ENCODE results near the gene ABLIM1.

DNA sequence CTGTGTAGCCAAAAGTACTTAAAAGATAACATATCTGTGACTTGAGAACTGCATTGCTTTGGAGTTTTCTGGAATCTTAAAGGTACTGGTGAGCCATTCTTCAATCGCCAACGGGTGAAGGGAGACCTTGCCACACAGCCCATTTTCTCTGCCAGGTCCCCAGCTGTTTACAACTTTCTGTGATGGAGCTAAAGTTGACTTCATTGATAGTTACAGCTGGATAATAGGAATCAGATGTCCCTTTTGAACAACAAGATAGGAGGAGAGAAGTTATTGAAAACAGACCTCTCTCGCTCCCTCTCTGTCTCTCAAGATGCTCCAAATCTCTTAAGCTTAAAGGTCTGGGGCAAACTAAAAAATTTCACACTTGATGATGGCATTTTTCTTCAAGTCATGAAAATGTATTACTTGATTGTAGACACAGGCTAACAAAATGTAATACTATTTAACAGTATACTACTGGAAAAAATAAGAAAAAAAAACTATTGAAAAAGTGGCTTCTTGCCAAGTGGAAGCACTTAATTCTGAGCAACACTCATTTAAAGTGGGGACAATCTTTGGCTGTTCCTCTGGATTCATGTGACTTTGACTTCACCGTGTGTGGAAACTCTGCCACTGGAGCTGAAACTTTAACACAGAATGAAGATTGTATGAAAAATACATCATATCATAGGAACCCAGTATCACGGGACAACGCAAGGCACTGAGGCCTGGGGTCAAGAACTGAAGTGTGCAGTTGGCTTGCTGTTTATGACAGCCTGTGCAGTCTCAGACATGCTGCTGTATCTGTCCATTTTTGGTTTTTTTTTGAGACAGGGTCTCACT, 175.4 kb downstream of the ABLIM1 start:
- no peak for TF ChIP-seq CTCF (IDR thresholded peaks at IDR 0.05)
- no peak for TF ChIP-seq POLR2A (IDR thresholded peaks at IDR 0.05)
